ENCODE data around the gene ALDH18A1.
A peak's percentile ranks its signal among the peaks of the same experiment; 100 is the strongest.

ALDH18A1 gene

GRCh38 chr10:95605163-95605562 is 51.3 kb downstream of the ALDH18A1 start:
- no peak for TF ChIP-seq CTCF (IDR thresholded peaks at IDR 0.05; ENCODE audit: low read depth, low read length)
- no peak overlapping the region for H3K4me3 ChIP-seq (ENCODE audit: low read depth, low read length)

GRCh38 chr10:95604630-95605029 is 51.9 kb downstream of the ALDH18A1 start:
- no peak for TF ChIP-seq CTCF (IDR thresholded peaks at IDR 0.05; ENCODE audit: low read depth, low read length)
- no peak overlapping the region for H3K4me3 ChIP-seq (ENCODE audit: low read depth, low read length)

GRCh38 chr10:95602382-95602781 is 54.1 kb downstream of the ALDH18A1 start:
- TF ChIP-seq CTCF (IDR thresholded peaks at IDR 0.05; ENCODE audit: low read depth, low read length): no peak
- no peak overlapping the region for H3K4me3 ChIP-seq (ENCODE audit: low read depth, low read length)

GRCh38 chr10:95601116-95601719 is 55.3 kb downstream of the ALDH18A1 start:
- no peak overlapping the region for H3K4me3 ChIP-seq (ENCODE audit: low read depth, low read length)
- TF ChIP-seq CTCF (IDR thresholded peaks at IDR 0.05; ENCODE audit: low read depth, low read length): peak; percentile 87

- H3K4me3 ChIP-seq (ENCODE audit: low read depth, low read length): no peak overlapping the region
- TF ChIP-seq CTCF (IDR thresholded peaks at IDR 0.05; ENCODE audit: low read depth, low read length): no peak
These were observed 56.4 kb downstream of the ALDH18A1 start for GRCh38 chr10:95600158-95600557.

- no peak overlapping the region for H3K4me3 ChIP-seq (ENCODE audit: low read depth, low read length)
- no peak for TF ChIP-seq CTCF (IDR thresholded peaks at IDR 0.05; ENCODE audit: low read depth, low read length)
These were observed 58.7 kb downstream of the ALDH18A1 start for GRCh38 chr10:95597788-95598187.

- TF ChIP-seq CTCF (IDR thresholded peaks at IDR 0.05; ENCODE audit: low read depth, low read length): no peak
These were observed 68.5 kb downstream of the ALDH18A1 start for GRCh38 chr10:95588025-95588424.

More at GRCh38 chr10:95588025-95588424, 68.5 kb downstream of the ALDH18A1 start:
- H3K4me3 ChIP-seq (ENCODE audit: low read depth, low read length): no peak overlapping the region

Measured in WI38 (cell line).